HEK293 (cell line): ENCODE measurements around the gene PSMB11.

ENCODE experiments used
- CTCF ChIA-PET: fragments of 350-600 bp; formaldehyde crosslinking; extraction: SDS; loops from one replicate; lab custom pipeline; 2021; ENCODE audit warnings: antibody characterized with exemption; lab: Yijun Ruan, JAX
- POLR2A ChIA-PET: fragments of 300-600 bp; formaldehyde crosslinking; extraction: SDS; loops from one replicate; lab custom pipeline; 2020; ENCODE audit warnings: antibody characterized with exemption, inconsistent platforms; lab: Yijun Ruan, JAX
- H3K27ac ChIP-seq: fragments of 200-500 bp; sonication (Bioruptor generic); 2 replicates; pipeline ENCODE4 v1.5.1; 2014; ENCODE audit warnings: low read depth, low read length, control low read depth, inconsistent platforms; ENCODE audit errors: extremely low read depth
- H3K36me3 ChIP-seq, 2 experiments: fragments of 200-500 bp in 1 of 2; sonication (Bioruptor generic) in 1 of 2; 1 replicate in 1 of 2; 2 replicates in 1 of 2; pipeline ENCODE4 v1.5.1; 2014 to 2017; ENCODE audit warnings: inconsistent platforms in 2 of 2, low read length in 2 of 2; ENCODE audit not compliant: control insufficient read depth in 2 of 2, insufficient read depth in 1 of 2
- H3K4me1 ChIP-seq: fragments of 200-500 bp; sonication (Bioruptor generic); 2 replicates; pipeline ENCODE4 v1.5.1; 2014; ENCODE audit warnings: mild to moderate bottlenecking, low read length, inconsistent platforms; ENCODE audit not compliant: control insufficient read depth, insufficient read depth
- H3K4me3 ChIP-seq: 2 replicates; pipeline ENCODE4 v1.5.1; 2011; ENCODE audit warnings: low read depth, mild to moderate bottlenecking, control low read depth, low read length, moderate library complexity
- H3K9me3 ChIP-seq: fragments of 200-500 bp; sonication (Bioruptor generic); 2 replicates; pipeline ENCODE4 v1.5.1; 2014; ENCODE audit warnings: low read depth, low read length, inconsistent platforms; ENCODE audit not compliant: control insufficient read depth, insufficient read depth
- EGR2 ChIP-seq: fragments of 450-650 bp; formaldehyde crosslinking; IDR thresholded peaks from 2 replicates; pipeline ENCODE4 v1.5.1; 2016; ENCODE audit warnings: low read depth, missing biosample characterization, missing genetic modification characterization
- GLI2 ChIP-seq: fragments of 450-650 bp; formaldehyde crosslinking; IDR thresholded peaks from 2 replicates; pipeline ENCODE4; 2017; ENCODE audit warnings: missing biosample characterization, missing genetic modification characterization, low read depth, borderline replicate concordance
- KLF7 ChIP-seq: fragments of 450-650 bp; formaldehyde crosslinking; IDR thresholded peaks from 2 replicates; pipeline ENCODE4 v1.5.1; 2016; ENCODE audit warnings: missing biosample characterization, missing genetic modification characterization, borderline replicate concordance
- SCRT1 ChIP-seq: fragments of 450-650 bp; formaldehyde crosslinking; IDR thresholded peaks from 2 replicates; pipeline ENCODE4 v1.5.1; 2016; ENCODE audit warnings: missing biosample characterization, missing genetic modification characterization, borderline replicate concordance
- ZBTB17 ChIP-seq: fragments of 450-650 bp; formaldehyde crosslinking; IDR thresholded peaks from 2 replicates; pipeline ENCODE4 v1.5.1; 2016; ENCODE audit warnings: missing biosample characterization, missing genetic modification characterization
- ZNF132 ChIP-seq: fragments of 450-650 bp; formaldehyde crosslinking; IDR thresholded peaks from 2 replicates; pipeline ENCODE4 v1.5.1; 2017; ENCODE audit warnings: missing biosample characterization, missing genetic modification characterization, borderline replicate concordance
- ZNF223 ChIP-seq: fragments of 450-650 bp; formaldehyde crosslinking; IDR thresholded peaks from 2 replicates; pipeline ENCODE4 v1.5.1; 2016; ENCODE audit warnings: missing biosample characterization, missing genetic modification characterization
- ZNF280D ChIP-seq: fragments of 450-650 bp; formaldehyde crosslinking; IDR thresholded peaks from 2 replicates; pipeline ENCODE4 v1.5.1; 2016; ENCODE audit warnings: missing biosample characterization, missing genetic modification characterization
- ZNF311 ChIP-seq: fragments of 450-650 bp; formaldehyde crosslinking; IDR thresholded peaks from 2 replicates; pipeline ENCODE4 v1.5.1; 2017; ENCODE audit warnings: missing biosample characterization, missing genetic modification characterization, borderline replicate concordance
- ZNF335 ChIP-seq: fragments of 450-650 bp; formaldehyde crosslinking; conservative IDR thresholded peaks from 2 replicates; pipeline ENCODE4 v1.5.1; 2016; ENCODE audit warnings: missing biosample characterization, missing genetic modification characterization
- ZNF48 ChIP-seq: fragments of 450-650 bp; formaldehyde crosslinking; IDR thresholded peaks from 2 replicates; pipeline ENCODE4 v1.5.1; 2016; ENCODE audit warnings: missing biosample characterization, missing genetic modification characterization
- ZNF555 ChIP-seq: fragments of 450-650 bp; formaldehyde crosslinking; conservative IDR thresholded peaks from 2 replicates; pipeline ENCODE4 v1.5.1; 2017; ENCODE audit warnings: missing biosample characterization, mild to moderate bottlenecking, missing genetic modification characterization, inconsistent platforms
- ZNF596 ChIP-seq: fragments of 450-650 bp; IDR thresholded peaks from 2 replicates; pipeline ENCODE4 v1.5.0; 2018; ENCODE audit warnings: missing biosample characterization, mild to moderate bottlenecking, missing genetic modification characterization, moderate library complexity
- ZNF670 ChIP-seq: fragments of 450-650 bp; formaldehyde crosslinking; IDR thresholded peaks from 2 replicates; pipeline ENCODE4 v1.5.1; 2016; ENCODE audit warnings: missing biosample characterization, missing genetic modification characterization, low read depth
- ZNF785 ChIP-seq: fragments of 450-650 bp; formaldehyde crosslinking; IDR thresholded peaks from 2 replicates; pipeline ENCODE4 v1.5.1; 2016; ENCODE audit warnings: missing biosample characterization, missing genetic modification characterization
- ZNF837 ChIP-seq: fragments of 450-650 bp; formaldehyde crosslinking; IDR thresholded peaks from 2 replicates; pipeline ENCODE4 v1.5.1; 2016; ENCODE audit warnings: missing biosample characterization, missing genetic modification characterization
- TF ChIP-seq, protein P1 (sequence below): fragments of 450-650 bp; formaldehyde crosslinking; optimal IDR thresholded peaks from 2 replicates; pipeline ENCODE3; 2016; ENCODE audit warnings: missing biosample characterization, mild to moderate bottlenecking, missing genetic modification characterization
- TF ChIP-seq, protein P2 (sequence below): fragments of 450-650 bp; formaldehyde crosslinking; IDR thresholded peaks from 2 replicates; pipeline ENCODE4 v1.5.1; 2016; ENCODE audit warnings: missing biosample characterization, missing genetic modification characterization
- TF ChIP-seq, protein P3 (sequence below): IDR thresholded peaks from 2 replicates; pipeline ENCODE4 v1.6.1; 2011; ENCODE audit warnings: mild to moderate bottlenecking, low read depth, low read length, borderline replicate concordance
- TF ChIP-seq, protein P4 (sequence below): fragments of 450-650 bp; formaldehyde crosslinking; IDR thresholded peaks from 2 replicates; pipeline ENCODE4 v1.5.1; 2016; ENCODE audit warnings: missing biosample characterization, missing genetic modification characterization

Gene PSMB11

GRCh38 chr14:23063601-23064000, 21.6 kb downstream of the PSMB11 start (continued):
- TF ChIP-seq ZNF785 (tag by site-specific recombination) (no peak), ZNF223 (tag by site-specific recombination) (no peak)

- peaks cover 7% of the 10 kb centered on the region for H3K4me1 ChIP-seq
- no peaks in the 10 kb centered on the region for H3K9me3 ChIP-seq
- peaks cover 40 to 82% of the 10 kb centered on the region in 2 experiments for H3K36me3 ChIP-seq
- no peak for TF ChIP-seq GLI2 (tag by site-specific recombination)
- TF ChIP-seq ZBTB17 (tag by site-specific recombination), result no peak
- TF ChIP-seq ZNF670 (tag by site-specific recombination), result no peak
- TF ChIP-seq KLF7 (tag by site-specific recombination), result no peak
- TF ChIP-seq EGR2 (tag by site-specific recombination), result no peak
- no peak for TF ChIP-seq ZNF311
- no peak for TF ChIP-seq SCRT1 (tag by site-specific recombination)
- no peak for TF ChIP-seq ZNF132 (tag by site-specific recombination)
- TF ChIP-seq, protein P1, sequence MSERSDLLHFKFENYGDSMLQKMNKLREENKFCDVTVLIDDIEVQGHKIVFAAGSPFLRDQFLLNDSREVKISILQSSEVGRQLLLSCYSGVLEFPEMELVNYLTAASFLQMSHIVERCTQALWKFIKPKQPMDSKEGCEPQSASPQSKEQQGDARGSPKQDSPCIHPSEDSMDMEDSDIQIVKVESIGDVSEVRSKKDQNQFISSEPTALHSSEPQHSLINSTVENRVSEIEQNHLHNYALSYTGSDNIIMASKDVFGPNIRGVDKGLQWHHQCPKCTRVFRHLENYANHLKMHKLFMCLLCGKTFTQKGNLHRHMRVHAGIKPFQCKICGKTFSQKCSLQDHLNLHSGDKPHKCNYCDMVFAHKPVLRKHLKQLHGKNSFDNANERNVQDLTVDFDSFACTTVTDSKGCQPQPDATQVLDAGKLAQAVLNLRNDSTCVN, result no peak
- TF ChIP-seq ZNF280D (tag by site-specific recombination), result no peak
- TF ChIP-seq ZNF555 (tag by site-specific recombination), result no peak
- TF ChIP-seq ZNF837 (tag by site-specific recombination), result no peak
- TF ChIP-seq ZNF48 (tag by site-specific recombination), result no peak
- TF ChIP-seq, protein P2, sequence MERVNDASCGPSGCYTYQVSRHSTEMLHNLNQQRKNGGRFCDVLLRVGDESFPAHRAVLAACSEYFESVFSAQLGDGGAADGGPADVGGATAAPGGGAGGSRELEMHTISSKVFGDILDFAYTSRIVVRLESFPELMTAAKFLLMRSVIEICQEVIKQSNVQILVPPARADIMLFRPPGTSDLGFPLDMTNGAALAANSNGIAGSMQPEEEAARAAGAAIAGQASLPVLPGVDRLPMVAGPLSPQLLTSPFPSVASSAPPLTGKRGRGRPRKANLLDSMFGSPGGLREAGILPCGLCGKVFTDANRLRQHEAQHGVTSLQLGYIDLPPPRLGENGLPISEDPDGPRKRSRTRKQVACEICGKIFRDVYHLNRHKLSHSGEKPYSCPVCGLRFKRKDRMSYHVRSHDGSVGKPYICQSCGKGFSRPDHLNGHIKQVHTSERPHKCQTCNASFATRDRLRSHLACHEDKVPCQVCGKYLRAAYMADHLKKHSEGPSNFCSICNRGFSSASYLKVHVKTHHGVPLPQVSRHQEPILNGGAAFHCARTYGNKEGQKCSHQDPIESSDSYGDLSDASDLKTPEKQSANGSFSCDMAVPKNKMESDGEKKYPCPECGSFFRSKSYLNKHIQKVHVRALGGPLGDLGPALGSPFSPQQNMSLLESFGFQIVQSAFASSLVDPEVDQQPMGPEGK (tag by site-specific recombination), result no peak
- TF ChIP-seq, protein P3, sequence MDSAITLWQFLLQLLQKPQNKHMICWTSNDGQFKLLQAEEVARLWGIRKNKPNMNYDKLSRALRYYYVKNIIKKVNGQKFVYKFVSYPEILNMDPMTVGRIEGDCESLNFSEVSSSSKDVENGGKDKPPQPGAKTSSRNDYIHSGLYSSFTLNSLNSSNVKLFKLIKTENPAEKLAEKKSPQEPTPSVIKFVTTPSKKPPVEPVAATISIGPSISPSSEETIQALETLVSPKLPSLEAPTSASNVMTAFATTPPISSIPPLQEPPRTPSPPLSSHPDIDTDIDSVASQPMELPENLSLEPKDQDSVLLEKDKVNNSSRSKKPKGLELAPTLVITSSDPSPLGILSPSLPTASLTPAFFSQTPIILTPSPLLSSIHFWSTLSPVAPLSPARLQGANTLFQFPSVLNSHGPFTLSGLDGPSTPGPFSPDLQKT, result no peak
- TF ChIP-seq ZNF596, result no peak
- TF ChIP-seq, protein P4, sequence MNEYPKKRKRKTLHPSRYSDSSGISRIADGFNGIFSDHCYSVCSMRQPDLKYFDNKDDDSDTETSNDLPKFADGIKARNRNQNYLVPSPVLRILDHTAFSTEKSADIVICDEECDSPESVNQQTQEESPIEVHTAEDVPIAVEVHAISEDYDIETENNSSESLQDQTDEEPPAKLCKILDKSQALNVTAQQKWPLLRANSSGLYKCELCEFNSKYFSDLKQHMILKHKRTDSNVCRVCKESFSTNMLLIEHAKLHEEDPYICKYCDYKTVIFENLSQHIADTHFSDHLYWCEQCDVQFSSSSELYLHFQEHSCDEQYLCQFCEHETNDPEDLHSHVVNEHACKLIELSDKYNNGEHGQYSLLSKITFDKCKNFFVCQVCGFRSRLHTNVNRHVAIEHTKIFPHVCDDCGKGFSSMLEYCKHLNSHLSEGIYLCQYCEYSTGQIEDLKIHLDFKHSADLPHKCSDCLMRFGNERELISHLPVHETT (tag by site-specific recombination), result no peak
- no peak for TF ChIP-seq ZNF335 (tag by site-specific recombination)
- ChIA-PET CTCF (interaction anchor here (0.6 to 3.4 kb wide), 5 partner anchors 10 to 84 kb away, joined by 3 to 49 read pairs (median 6); partner anchors contain the start of gene AJUBA), POLR2A (interaction anchor here (0.8 to 1.4 kb wide), 2 partner anchors 8 to 11 kb away, joined by 3 read pairs; no protein-coding TSS in a partner anchor)
- no peak overlapping the region for H3K4me3 ChIP-seq
- no peak overlapping the region; the same call in 1 of the 2 replicates for H3K27ac ChIP-seq
Measured at GRCh38 chr14:23066368-23066767, 24.4 kb downstream of the PSMB11 start.
